HG02623 (cell line): ENCODE measurements around the gene TSR1.
A peak's percentile ranks its signal among the peaks of the same experiment; 100 is the strongest.
"Not testable (repeated sequence)": the region's sequence is repeated elsewhere in the genome, so short reads cannot be mapped to it uniquely, and the experiment has no call there.

ENCODE experiments used
- ATAC-seq: cut with Tn5 transposase; IDR thresholded peaks from one replicate; pipeline ENCODE4 v1.9.1; 2021; ENCODE audit warnings: moderate library complexity; ENCODE audit not compliant: unreplicated experiment

The TSR1 gene

GRCh38 chr17:2338315-2338657, 2.0 kb upstream of the TSR1 start:
- ATAC-seq: no peak

DNA sequence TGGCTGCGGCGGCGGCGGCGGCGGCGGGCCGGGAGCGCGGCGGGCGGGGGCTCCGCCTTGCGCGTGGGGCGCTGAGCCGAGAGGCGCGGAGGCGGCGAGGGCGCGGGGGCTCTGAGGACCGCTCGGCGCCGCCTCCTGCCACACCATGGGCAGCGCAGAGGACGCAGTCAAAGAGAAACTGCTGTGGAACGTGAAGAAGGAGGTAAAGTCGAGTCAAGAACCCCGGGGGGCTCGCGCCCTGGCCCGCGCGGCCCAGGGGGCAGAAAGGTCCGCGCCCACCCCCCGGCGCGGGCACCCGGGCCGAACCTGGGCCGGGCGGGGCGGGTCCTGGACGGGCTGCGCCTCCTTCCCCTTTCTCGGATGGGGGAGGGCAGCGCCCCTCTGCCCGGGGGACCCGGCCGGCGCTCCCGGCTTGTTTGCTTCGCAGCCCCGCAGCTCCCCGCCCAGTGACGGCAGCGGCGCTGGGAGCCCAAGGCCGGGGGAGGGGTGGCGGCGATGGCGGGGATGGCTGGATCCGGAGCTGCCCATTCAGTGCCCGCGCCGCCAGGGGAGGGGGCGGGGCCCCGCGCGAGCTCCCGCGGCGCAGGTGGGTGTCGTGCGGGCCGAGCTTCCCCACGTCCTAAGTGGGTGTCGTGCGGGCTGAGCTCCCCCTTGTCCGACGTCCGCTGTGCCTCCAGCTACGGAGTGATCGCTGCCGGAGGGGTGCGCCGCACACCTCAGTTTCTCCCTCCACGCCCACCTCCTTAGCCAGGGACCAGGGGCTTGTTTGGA, 1.5 kb upstream of the TSR1 start:
- ATAC-seq: no peak

- no peak for ATAC-seq
Observed at GRCh38 chr17:2336852-2337543, 741 bp upstream of the TSR1 start, which contains the start of gene SGSM2. Gene SGSM2 (plus strand): TSS chr17:2337501. CDS start chr17:2337689, 188 bp downstream.

DNA sequence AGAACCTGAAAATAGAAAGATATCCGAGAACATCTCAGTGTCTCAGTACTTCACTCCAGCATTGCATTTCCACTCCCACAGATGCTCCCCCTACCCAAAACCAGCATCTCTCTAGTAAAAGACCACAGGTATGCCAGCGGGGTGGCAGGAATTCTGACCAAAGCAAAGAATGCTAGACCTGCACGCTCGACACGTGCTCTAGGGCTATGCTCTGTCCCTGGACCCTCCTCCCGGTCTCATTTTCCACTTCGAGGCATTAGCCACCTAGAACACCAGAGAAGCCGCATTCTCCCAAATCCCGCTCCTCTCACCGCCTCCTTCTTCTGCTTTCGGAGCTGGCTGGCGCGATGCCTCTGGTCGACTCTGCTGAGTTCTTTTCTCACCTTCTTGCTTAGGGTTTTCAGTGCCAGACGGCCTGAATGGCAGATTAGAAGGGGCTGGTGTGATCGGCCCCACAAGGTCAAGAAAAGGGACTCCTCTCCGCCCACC, 487 bp downstream of the TSR1 start:
- ATAC-seq: no peak

- ATAC-seq: no peak
Observed at GRCh38 chr17:2331303-2331702, 5.0 kb downstream of the TSR1 start.

- ATAC-seq: no peak
Observed at GRCh38 chr17:2323629-2324314, 12.5 kb downstream of the TSR1 start.

GRCh38 chr17:2321399-2321798, 14.9 kb downstream of the TSR1 start:
- ATAC-seq: no peak

- ATAC-seq: no peak
Observed at GRCh38 chr17:2319051-2319450, 17.2 kb downstream of the TSR1 start.

DNA sequence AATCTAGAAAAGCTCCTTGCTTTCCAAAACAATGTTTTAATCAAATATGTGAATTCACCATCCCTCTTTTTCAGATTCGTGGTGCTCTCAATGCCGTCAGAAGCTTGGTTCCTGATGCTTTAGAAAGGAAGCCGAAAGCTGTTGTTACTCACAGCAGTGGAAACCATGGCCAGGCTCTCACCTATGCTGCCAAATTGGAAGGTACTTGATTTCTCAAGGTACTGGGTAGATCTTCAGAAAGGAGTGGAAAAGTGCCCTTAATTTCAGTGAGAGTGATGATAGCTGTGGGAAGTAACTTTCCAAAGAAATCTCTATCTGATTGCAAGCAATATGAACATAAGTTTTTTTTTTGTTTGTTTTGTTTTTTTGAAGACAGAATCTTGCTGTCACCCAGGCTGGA, 18.5 kb downstream of the TSR1 start:
- ATAC-seq: no peak

GRCh38 chr17:2316916-2317205, 19.4 kb downstream of the TSR1 start:
- ATAC-seq: not testable (repeated sequence)

- no peak for ATAC-seq
Observed at GRCh38 chr17:2312736-2313135, 23.5 kb downstream of the TSR1 start.

DNA sequence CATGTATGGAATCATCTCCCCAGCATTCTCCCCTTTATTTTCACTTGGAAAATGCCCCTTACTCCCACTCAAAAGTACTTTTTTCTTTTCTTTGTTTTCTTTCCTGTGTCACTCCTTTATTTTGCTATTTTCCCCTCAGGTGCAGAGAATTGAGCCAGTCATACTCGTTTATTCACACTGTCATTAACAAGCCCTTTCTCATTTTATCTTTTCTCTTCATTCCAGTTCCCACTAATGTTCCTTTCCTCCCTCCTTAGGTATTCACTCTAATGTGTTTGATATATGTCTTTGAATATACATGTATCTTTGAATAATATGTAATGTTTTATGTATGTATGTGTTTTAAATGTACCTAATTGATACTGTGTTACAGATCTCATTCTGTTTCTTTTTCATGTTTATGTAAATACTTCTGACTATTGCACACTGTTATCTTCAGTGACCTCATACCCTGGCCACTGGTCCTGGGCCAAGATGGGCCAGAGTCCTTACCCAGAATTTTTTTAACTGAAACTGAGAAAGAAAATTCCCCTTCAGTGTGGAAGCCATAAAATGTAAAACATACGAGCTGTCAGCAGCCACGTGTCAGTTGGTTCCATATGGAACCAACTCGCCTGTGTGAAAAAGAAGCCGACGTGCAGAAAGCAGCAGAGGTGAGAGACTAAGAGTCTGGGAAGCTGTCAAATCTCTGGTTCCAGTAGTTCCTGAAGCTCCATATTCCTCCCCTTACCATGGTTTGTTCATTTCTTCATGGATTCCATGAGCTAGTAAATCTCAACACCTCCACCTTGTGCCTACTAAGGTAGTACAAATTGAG, 26.7 kb downstream of the TSR1 start:
- no peak for ATAC-seq

GRCh38 chr17:2304931-2305330, 31.3 kb downstream of the TSR1 start:
- ATAC-seq: no peak

DNA sequence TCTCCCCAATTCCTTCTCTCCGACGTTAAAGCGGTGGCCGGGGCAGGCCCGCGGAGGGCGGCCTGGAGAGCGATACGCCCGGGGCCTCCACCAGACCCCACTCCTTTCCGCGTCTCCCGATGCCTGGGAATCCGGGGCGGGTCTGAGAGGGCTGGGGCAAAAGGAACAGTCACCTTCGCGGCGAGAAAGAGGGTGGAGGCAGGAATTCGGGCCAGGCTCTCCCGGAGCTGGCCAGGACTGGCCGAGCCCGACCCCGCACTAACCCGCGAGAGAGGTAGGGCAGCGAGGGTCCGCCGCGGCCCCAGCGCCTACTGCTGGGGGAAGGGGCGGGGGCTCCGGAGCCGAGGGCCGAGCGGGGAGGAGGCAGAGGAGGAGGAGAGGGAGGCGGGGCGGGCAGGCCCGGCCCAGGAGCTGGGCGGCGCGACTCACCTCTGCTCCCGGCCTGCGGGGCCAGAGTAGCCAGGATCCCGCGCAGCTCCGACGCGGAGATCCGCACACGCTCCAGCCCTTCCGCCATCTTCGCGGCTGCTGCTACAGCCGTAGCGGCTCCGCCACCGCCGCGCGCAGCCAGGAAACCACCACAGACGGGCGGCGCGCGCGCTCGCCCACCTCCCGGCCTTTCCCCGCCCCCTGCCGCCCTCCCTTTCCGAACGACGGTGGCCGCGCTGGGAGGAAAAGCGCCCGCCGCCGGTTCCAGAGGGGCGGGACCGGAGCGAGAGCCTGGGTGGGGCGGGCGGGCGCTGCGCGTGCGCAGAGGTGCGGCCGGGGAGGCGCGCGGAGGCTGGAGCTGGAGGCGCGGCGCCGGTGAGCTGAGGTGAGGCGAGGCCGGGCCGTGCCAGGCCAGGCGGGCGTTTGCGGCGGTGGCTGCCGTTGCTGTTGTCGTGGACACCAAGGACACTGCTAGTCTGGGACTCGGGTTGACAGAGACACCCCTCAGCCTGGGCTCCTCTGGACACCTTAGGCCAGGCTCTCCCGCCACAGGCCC, 32.8 kb downstream of the TSR1 start, which contains the start of the genes SMG6 and SRR:
Gene SMG6 (minus strand): TSS at position 582 of the 985 bp plus-strand sequence. CDS start 65 bp downstream, at position 517.
Gene SRR (plus strand): TSS at position 747 of the 985 bp plus-strand sequence. CDS start 11,611 bp downstream, outside the sequence.
- peak; percentile 72 for ATAC-seq

DNA sequence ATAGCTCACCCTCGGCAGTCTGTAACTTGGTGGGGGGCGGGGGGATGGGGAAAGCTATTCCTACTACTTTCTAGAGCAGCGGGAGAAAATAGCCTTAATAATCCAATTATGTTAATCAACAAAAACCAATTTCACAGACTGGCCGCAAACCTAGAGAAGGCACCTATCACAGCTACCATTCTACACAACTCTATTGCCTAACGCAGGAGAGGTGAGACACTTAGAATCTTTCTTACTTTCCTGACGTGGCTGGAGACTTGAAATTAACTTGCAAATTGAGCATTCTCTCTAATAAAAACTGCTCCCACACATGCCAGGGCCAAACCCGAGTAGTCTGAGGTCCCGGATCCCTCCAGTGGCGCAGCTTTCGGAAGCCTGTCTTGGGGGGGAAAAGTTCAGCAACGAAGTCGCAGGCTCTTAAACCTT, 33.5 kb downstream of the TSR1 start:
- ATAC-seq: peak; percentile 3

DNA sequence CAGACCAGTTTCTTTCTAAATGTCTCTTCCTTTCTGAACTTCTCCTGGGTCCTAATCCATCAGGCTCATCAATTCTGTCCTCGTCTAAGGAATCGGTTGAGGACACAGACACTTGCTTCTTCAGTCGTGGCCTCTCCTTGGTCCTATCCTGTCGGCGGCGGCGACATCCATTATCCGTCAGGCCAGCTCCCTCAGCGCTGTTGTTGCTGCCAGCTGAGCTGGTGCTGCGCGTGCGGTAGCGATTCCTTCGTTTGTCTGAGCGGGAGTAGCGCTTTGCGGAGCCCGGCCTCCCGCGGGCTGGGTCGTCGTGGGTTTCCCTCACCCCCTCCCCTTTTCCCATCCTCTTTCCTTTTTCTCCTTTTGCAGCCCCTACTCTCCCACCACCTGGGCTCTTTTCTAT, 36.5 kb downstream of the TSR1 start:
- no peak for ATAC-seq

DNA sequence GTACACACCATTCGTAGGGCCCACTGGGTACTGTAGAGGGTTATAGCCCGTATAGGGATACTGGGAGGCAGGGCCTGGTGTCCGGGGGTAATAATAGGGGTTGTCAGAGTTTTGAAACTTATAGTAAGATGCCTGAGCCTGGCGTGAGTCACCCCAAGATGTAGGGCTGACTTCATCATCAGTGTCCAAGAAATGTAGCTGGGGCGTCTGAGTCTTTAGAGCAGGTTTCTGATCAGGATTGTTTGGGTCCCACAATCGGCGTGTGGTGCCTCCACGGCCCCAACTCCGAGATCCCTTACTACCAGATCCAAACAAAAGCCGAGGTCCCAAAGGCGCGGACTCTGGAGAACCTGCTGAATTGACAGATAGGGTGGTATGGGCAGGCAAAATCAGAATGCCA, 37.1 kb downstream of the TSR1 start:
- ATAC-seq: no peak

DNA sequence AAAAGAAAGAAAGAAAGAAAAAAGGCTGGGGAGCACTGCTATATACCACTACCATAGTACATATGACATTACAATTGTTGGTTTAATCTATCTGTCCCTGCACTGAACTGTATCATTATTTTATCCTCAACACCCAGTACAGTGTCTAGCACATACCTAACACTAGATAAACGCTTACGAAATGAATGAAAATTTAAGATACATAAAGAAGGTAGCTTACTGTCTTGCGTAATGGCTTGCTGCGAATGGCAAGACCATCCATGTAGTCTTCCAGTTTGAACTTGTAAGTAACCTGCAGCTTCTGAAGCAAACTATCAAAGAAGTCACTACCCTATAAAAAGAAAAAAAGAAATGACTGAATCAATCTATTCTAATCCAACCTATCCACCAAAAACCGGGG, 39.2 kb downstream of the TSR1 start:
- ATAC-seq: no peak

GRCh38 chr17:2295575-2295974, 40.7 kb downstream of the TSR1 start:
- no peak for ATAC-seq

DNA sequence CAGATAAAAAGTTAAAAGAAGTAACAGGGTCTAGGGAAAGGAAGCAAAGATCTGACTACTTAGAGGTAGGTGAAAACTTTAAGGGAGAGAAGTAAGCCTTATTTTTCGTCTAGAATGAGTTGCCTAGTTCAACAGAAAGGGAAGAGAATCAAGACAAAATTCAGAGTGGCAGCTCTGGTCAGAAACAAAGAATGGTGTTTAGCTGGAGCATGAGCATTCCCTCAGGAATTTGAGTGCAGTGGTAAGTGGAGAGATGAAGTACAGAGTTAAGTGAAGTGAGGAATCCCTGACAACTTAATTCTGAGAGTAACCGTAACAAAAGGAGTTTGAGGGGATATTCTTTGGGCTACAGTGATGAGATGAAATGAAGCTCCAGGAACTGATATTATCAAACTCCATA, 44.2 kb downstream of the TSR1 start:
- no peak for ATAC-seq
